ENCODE results near the gene MAP3K12.
"Not testable (repeated sequence)": the region's sequence is repeated elsewhere in the genome, so short reads cannot be mapped to it uniquely, and the experiment has no call there.

Gene MAP3K12

DNA sequence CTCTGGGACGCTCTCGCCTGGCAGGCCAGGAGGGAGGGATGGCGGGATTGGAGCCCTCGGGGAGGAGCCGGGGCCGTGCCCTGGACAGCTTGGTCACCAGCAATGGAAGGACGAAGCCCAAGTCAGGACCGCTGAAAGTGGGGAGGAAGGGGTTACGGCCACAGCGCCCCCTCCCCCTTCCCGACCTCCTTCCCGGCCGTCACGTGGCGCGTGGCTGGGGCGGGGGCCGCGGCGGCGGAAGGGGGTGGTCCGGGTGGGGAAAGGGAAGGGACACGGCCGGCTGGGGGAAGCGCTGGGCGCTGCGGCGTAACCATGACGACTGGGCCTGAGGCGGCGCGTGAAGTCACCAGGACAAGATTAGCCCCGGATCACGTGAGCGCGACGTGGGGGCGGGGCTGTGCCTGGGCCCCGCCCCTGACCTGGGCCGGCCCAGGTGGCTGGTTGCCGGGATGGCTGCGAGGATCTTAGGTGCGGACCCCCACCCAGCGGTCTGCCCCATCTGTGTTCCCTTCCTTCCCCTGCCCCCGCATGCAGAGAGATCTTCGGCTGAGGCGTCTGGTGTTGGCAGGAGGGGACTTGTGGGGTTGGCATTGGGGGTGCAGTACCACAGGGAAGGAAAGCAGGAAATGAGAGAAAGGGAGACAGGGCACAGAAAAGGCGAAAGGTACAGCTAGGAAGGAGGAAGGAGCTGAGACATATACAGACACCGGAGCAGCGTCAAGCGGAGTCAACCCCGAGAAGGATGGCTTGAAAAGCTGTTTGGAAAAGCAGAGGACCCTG, 6.2 kb downstream of the MAP3K12 start:
- DNase-seq (ENCODE audit: low spot score) (peak; percentile 60), FAIRE-seq (no peak)

GRCh38 chr12:53492188-53492587, 7.1 kb downstream of the MAP3K12 start:
- FAIRE-seq (no peak), DNase-seq (ENCODE audit: low spot score) (no peak)

DNA sequence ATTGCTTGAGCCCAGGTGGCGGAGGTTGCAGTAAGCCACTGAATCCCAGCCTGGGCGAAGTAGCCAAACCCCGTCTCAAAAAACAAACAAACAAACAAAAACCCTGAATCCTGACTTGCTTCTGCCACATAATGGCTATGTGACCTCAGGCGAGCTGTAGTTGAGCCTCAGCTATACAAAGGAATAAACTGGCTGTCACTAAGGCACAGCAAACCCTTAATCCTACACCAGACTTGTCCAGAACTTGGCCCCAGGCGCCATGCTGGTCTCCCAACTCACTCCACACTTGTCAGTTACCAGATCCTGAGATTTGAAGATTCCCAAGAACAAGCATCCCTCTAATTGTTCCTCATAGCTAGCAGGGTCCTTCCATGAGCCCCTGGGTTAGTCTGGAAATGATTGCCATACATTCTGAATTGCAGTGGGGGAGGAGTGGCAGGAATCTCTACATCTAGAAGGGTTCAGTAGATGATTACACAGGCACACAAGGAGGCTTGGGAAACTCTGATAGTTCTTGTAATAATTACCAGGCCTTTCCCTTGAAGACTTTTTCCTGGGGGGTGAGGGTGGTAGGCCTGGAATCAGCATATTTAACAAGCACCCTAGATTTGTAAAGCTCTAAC, 9.9 kb downstream of the MAP3K12 start:
- FAIRE-seq, result peak; percentile 55

DNA sequence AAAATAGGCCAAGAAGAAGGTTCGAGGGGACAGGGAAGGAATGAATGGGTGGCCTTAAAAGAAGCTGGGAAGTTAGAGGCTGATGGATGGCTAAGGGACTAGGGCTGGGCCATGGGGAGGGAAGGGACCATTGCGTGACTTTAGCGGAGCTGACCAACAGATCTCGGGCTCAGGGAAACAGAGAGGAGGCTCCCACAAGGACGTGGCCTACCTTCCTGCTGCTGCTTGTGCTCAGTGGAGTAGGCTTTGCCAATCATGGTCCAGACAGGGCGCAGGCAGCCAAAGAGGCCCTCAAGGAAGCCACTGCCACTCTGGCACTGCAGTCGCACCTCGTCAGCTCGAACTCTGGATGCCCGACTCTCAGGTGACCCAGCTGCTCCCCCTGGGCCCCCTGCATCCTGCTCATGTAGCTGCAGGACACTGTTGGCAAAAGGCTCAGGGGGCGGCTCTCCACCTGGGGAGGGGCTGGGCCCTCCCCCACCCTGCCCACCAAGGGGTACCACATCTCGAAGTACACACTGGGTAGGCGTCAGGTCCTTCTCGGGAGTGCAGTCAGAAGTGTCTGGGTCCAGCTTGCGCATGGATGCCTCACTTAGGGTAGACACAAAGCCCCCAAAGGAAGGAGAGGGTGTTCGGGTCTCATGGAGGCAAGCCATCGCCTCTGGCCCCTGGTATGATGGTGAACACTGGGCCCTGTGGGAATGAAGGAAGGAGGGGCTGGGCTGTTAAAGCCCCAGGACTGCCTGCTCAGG, 12.3 kb downstream of the MAP3K12 start:
- FAIRE-seq (no peak), DNase-seq (ENCODE audit: low spot score) (no peak)

More for the DNA sequence above, 9.9 kb downstream of the MAP3K12 start:
- peak; percentile 17 for DNase-seq (ENCODE audit: low spot score)

DNA sequence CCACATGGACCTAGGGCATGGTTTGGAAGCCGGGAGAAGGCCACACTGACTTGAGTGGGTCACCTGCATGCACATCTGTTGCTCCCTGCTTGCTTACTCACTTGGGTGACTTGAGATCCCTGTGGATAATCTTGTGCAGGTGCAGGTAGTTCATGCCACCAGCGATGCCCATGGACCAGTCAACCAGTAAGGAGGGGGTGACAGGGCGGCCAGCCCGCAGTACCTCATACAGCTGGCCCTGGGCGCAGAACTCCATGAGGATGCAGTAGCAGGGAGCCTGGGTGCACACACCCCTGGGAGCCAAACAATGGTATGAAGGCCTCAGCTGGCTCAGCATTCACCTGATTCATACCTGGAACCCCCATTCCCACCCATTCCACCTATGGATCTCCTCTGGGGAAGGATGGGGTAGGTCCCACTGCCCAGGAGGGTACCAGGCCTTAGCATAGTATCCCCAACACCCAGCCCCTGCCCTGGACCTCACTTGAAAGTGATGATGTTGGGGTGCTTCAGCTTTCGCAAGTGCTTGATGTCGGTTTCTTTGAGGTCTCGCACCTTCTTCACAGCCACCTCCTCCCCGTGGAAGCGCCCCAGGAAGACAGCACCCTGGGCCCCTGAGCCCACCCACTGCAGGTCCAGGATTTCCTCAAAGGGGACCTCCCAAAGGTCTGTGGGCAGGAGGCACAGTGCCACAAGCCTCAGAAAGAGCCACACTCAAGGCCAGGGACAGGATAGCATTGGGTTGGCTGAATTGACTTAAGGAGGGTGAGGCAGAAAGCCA, 13.1 kb downstream of the MAP3K12 start:
- DNase-seq (ENCODE audit: low spot score) (no peak), FAIRE-seq (no peak)

DNA sequence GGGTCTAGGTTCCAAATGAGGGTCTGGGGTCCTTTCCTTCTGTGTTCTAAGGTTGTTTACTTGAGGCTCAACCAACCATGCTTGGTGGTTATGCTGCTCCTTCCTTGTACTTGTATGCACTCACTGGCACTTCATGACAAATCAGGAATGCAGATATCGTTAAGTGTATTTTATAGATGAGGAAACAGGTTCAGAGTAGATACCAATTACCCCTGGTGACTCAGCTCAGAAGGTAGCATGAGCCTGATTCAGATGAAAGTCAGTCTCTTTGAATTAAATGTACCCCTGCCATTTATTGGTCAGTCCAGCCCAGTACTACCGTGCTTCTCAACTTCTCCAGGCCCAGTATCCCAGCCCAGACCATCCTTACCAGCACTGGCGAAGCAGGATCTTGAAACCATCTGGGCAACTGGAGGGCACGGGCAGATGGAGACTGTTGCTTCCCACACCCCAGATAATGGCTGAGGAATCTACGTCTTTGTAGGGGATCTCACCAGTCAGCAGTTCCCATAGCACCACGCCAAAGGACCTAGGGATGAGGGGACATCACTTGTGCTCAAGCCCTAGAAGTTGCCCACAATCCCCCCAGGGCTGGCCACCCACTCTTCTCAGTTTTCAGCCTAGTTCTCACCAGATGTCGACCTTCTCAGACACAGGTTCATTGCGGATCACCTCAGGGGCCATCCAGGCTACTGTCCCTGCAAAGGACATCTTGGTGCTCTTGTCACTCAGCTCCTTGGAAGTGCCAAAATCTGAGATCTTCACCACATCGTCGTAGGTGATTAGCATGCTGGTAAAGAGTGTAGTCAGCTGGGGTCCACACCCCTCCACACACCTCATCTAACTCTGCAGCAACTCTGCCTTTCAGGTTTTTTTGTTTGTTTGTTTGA, 14.3 kb downstream of the MAP3K12 start:
- DNase-seq (ENCODE audit: low spot score) (no peak), FAIRE-seq (no peak)

DNA sequence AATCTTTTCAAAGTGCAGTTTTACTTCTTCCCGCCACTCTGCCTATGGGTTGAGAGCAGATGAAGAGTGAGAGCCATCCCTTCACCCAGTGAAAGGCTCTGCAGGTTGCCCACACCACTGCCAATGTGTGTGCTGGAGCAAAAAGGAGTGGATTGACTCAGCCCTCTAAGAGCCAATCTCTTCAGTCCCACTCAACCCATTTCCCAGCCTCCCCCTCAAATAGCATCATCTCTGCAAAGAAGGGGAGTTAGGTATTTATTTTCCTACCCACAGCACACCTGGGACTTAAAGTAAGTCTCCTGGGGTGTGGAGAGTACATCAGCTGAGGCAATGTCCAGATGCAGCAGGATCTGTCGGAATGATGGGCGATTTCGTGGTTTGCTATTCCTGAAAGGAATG, 15.3 kb downstream of the MAP3K12 start:
- FAIRE-seq, result no peak
- DNase-seq (ENCODE audit: low spot score), result no peak

- FAIRE-seq (no peak), DNase-seq (ENCODE audit: low spot score) (no peak)
These were observed 15.9 kb downstream of the MAP3K12 start for GRCh38 chr12:53483225-53483978.

DNA sequence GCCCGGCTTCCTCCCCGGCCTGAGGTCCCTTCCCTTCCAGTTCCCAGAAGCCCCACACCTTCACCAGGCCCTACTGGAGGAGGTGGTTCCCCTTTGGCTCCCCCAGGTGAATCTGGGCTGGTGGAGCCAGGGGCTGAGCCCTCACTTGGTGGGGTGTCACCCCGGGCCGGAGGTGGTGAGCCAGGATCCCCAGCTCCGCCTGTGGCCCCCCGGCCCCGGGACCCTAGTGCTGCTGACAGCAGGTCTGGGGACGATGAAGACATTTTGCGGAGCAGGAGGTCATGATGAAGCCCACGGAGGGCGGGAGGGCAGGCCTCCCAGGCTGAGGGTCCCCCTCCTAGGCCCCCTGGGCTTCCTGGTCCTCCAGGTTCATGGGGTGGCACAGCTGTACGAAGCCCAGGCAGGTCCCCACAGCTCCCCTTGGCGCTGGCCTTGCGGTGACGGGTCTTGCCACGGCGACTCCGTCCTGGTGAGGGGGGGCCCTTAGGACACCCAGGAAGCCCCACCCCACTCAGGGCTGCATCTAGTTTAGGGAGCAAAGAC, 16.6 kb downstream of the MAP3K12 start:
- no peak for DNase-seq (ENCODE audit: low spot score)
- no peak for FAIRE-seq

DNA sequence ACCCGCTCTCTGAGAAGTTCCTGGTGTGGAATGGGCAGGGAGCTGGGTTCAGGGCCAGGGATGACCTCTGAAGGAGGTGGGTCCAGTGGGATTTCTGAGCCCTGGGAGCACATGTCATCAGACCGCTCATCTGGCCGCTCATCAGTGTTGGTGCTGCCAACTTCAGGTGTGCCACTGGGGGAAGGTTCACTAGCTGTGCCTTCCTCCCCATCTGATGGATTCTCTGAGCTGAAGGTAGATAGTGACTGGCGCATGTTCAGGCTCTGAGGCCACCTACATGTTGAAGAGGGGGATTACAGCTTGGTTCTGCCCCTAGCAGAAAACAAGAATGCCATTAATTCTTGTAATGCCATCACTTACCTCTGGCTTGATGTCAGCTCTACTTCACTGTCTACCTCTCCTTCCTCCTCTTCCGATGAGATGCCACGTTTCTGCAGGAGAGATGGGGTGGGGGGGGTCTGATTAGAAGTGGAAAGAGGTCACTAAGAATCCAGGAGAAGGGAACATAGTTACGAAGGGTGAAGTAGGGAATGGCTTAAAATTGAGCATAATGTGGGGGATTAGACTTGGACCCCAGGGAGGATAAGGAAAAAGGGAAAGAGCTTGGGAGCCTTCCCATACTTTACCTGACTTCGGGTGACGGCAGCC, 17.2 kb downstream of the MAP3K12 start:
- FAIRE-seq (no peak), DNase-seq (ENCODE audit: low spot score) (no peak)

DNA sequence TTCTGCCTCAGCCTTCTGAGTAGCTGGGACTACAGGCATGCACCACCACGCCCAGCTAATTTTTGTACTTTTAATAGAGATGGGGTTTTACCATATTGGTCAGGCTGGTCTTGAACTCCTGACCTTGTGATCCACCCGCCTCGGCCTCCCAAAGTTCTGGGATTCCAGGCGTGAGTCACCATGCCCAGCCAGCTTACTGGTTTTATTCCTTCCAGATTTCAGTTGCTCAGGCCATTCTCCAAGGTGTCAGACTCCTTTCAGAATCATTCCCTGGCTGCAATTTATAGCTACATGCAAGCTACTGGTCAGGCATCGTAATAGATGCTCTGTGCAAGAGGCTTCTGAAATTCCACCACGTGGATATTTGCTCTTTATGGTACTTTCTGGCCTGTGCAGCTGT, 17.8 kb downstream of the MAP3K12 start:
- DNase-seq (ENCODE audit: low spot score); FAIRE-seq: not testable (repeated sequence)

DNA sequence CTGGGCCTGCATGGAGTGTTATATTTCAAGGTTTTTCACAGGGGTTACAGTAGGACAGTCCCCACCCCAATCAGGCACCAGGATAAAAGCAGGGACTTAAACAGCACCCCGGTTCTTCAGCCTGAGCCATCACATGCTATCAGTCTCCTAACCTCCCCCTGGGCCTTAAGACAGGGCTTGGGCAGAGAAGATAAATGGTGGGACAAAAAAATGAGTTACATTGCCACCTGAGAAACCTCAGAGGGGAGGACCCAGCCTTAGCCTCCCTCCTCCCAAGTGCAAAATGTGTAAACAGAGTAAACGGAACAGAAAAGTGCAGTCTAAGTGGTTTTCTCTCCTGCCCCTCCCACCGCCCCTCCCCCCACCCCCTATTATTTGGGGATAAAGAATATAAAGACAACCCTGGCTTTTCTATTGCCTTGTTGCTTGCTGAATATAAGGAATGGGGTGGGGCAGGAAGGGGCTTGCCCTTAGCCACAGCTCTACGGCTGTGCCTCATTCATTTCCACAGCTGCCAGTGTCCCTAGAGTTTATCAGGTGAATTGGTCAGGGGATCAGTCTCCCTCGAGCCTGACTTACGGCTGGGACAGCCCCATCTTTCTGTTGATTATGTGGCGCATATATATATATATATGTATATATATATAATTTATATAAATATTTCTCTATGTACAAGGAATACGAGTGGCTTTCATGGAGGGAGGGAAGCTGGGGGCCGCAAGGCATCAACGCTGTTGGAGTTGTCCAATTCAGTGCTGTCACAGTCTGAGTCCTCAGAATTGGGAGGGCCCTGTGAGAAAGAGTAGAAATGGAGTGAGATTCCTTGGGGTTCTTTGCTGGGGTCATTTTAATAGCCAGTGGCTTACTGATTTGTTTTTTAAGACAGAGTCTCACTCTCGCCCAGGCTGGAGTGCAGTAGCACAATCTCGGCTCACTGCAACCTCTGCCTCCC, 18.5 kb downstream of the MAP3K12 start:
- no peak for DNase-seq (ENCODE audit: low spot score)
- FAIRE-seq, result no peak

- FAIRE-seq (no peak), DNase-seq (ENCODE audit: low spot score) (no peak)
These were observed 19.9 kb downstream of the MAP3K12 start for GRCh38 chr12:53479331-53479730.

- DNase-seq (ENCODE audit: low spot score), result no peak
- no peak for FAIRE-seq
These were observed 20.4 kb downstream of the MAP3K12 start for GRCh38 chr12:53478865-53479264.

- DNase-seq (ENCODE audit: low spot score), result no peak
- no peak for FAIRE-seq
These were observed 22.5 kb downstream of the MAP3K12 start for GRCh38 chr12:53476769-53477209.

DNA sequence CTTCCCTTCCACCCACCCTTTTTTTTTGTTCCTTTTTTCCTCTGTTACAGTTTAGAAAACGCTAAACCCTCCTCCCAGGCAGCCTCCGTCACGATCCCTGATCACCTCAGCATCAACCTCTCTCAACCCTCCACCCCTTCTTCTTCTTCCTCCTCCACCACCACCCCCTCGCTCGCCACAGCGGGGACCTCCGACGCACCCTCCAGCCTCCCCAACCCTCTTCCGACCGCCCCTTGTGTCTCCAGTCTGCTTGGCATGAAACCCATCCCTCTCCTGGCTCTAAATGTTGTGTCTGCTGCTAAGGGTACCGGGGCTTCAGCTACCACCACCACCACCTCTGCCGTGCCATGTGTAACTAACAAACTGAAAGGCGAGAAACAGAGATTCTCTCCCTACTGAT, 24.4 kb downstream of the MAP3K12 start:
- FAIRE-seq, result no peak
- DNase-seq (ENCODE audit: low spot score), result no peak

DNA sequence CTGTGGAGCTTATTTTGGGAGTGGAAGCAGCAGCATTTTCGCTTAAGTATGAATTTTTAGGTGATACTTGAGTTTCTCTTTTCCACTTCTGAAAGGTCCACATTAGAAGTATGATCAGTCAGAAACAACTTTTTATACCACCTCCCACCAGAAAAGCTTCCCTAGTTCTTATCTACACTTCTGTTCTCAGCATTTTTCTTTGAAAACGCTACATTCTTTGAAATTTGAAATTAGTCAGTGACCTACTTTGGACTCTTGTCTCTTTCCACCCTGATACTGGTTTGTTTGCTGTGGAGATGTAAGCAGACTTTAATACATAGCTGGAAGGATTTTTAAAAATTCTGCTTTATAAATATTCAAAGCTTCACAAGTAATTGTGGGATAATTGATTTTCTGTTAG, 25.2 kb downstream of the MAP3K12 start:
- FAIRE-seq, result no peak

GRCh38 chr12:53472056-53472582, 27.1 kb downstream of the MAP3K12 start:
- no peak for FAIRE-seq
- DNase-seq (ENCODE audit: low spot score), result no peak

More for the DNA sequence above, 25.2 kb downstream of the MAP3K12 start:
- DNase-seq (ENCODE audit: low spot score), result no peak

Measured in RCC 7860 (cell line).